IPS-NIHi7 (cell line): ENCODE data around the gene KLC1.
A peak's percentile ranks its signal among the peaks of the same experiment; 100 is the strongest.

ENCODE experiments used
- DNase-seq: peaks from one replicate; pipeline ENCODE4 v3.0.0; 2012; ENCODE audit warnings: mixed read lengths; ENCODE audit errors: extremely low spot score

KLC1 gene

DNA sequence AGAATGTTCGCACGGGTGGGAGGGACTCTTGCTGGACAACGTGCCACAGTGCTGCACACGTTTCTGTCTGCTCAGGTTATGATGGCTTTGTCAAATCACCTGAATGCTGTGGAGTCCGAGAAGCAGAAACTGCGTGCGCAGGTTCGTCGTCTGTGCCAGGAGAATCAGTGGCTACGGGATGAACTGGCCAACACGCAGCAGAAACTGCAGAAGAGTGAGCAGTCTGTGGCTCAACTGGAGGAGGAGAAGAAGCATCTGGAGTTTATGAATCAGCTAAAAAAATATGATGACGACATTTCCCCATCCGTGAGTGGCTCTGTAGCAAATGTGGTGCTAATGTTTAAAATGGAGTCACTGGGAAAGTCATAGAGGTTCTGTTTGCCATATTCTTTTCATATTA lies 28.5 kb downstream of the KLC1 start:
- no peak for DNase-seq

DNA sequence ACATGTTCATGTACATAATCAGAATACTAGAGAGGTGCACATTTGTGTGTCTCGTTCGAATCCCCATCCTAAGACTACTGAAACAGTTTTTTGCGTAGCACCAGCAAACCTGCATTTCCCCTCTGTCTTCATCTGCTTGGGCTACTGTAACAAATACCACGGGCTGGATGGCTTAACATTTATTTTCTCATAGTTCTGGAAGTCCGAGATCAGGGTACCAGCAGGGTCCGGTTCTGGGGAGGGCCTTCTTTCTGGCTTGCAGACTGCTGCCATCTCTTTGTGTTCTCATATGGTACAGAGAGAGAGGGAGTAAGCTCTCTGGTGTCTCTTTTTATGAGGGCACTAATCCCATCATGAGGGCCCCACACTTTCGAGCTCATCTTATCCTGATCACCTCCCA lies 30.6 kb downstream of the KLC1 start:
- no peak for DNase-seq

- DNase-seq: no peak
These were observed 33.0 kb downstream of the KLC1 start for GRCh38 chr14:103662029-103662428.

- no peak for DNase-seq
These were observed 33.6 kb downstream of the KLC1 start for GRCh38 chr14:103662591-103662990.

GRCh38 chr14:103663506-103663905 lies 34.5 kb downstream of the KLC1 start:
- no peak for DNase-seq

GRCh38 chr14:103667671-103668070 lies 38.7 kb downstream of the KLC1 start:
- DNase-seq: no peak

- no peak for DNase-seq
These were observed 39.1 kb downstream of the KLC1 start for GRCh38 chr14:103668117-103668516.

DNA sequence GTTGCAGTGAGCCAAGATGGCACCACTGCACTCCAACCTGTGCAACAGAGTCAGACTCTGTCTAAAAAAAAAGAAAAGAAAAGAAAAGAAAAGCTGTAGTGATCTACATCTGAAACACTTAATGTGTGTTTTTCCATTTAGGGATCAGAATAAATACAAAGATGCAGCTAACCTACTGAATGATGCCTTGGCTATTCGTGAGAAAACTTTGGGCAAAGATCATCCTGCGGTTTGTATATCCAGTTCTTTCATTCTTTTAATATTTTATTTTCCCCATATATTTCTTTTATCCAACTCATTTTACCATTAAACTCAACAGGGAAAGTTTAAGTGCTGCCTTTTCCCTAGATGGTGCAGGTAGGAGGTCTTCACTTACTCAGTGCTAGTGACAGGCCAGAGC lies 40.4 kb downstream of the KLC1 start:
- DNase-seq: no peak

DNA sequence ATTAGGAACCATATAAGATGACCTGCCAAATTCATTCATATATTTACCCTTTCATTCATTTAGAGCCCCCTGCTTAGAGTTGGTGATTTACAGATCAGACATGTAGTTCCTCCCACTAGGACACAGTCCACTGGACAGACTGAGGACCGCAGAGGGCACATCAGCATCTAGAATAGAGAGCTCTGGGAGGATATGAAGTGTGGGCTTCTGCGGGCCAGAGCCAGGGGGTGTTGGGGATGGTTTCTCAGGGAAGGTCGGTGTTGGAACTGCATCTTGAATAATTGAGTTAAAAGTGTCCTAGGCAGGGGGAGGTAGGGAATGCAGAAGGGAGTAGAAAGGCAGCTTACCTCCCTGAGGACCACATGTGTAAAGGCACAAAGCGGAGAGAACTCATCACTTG lies 42.9 kb downstream of the KLC1 start:
- no peak for DNase-seq

DNA sequence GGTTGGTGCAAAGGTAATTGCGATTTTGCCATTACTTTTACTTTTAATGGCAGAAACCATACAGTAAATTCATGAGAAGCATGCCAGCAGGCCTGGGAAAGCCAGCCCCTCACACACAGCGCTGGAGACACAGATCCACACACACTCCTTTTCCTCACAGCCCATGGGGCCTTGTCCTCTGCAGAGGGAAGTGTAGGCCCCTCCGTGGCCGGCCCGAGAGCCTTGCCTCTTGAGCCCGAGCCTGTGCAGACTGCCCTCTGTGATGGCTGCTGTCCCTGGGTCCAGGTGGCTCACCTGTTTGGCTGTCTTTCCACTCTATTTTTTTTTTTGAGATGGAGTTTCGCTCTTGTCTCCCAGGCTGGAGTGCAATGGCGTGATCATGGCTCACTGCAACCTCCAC lies 46.9 kb downstream of the KLC1 start:
- no peak for DNase-seq

DNA sequence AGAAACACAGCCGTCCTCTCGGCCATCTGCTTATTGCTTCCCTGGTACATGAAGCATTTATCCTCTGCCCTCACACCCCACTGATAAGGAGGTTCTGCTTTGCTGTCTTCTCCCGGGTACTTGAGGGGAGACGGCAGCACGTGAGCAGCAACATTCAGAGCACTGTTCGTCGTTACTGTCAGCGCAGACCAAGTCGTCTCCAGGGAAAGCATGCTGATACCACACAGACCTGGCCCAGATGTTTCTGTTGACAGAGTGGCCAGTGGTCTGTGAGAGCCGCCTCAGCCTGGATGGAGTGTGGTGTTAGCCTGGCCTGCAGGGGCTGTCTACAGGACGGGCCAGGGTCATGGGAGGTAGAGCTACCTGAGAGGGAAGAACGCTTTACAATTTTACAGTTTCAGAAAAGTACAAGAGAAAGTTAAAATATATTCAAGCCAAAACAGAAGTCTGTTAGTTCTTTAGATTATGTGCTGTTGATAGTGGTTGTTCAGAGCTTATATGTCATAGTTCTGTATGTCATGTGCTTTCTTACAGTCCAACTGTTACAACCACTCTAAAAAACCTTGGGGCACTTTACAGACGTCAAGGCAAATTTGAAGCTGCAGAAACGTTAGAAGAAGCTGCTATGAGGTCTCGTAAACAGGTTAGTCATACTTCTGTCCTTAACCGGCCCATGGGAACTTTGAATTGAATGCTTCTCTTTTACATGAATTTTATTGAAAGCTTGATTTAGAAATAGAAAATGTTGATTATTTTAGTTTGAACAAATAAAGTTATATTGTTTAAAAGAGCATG lies 48.1 kb downstream of the KLC1 start:
- no peak for DNase-seq

GRCh38 chr14:103679351-103679750 lies 50.3 kb downstream of the KLC1 start:
- DNase-seq: peak; percentile 77

- DNase-seq: no peak
These were observed 51.6 kb downstream of the KLC1 start for GRCh38 chr14:103680491-103681231.

GRCh38 chr14:103683139-103683538 lies 54.1 kb downstream of the KLC1 start:
- no peak for DNase-seq

- no peak for DNase-seq
These were observed 55.5 kb downstream of the KLC1 start for GRCh38 chr14:103684471-103684870.

DNA sequence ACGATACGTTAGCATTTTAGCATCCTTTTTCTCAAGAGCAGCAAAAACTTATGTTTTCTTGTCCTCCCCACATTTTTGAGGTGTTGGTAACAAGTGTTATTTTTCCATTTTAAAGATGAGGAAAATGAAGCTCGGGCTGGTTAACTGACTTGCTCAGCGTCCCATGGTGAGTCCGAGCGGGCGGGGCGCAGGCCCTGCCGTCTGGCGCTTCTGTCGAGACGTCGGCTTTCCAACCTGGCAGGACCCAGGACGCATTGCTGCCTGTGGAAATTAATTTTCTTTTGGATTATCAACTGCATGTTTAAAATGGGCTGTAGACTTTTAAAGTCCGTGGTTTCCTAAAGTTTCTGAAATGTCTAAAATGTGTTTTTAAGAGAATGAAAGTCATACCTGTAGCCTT lies 55.9 kb downstream of the KLC1 start:
- DNase-seq: no peak

GRCh38 chr14:103685276-103686211 lies 56.5 kb downstream of the KLC1 start:
- DNase-seq: no peak

GRCh38 chr14:103686831-103687485 lies 57.9 kb downstream of the KLC1 start:
- DNase-seq: no peak

- no peak for DNase-seq
These were observed 58.7 kb downstream of the KLC1 start for GRCh38 chr14:103687712-103688111.

GRCh38 chr14:103688441-103688840 lies 59.4 kb downstream of the KLC1 start:
- DNase-seq: no peak
